COLO829 (cell line): Measurements from ENCODE around the gene SFXN3.

ENCODE experiments used
- DNase-seq: peaks from one replicate; pipeline ENCODE4 v3.0.0; 2012; ENCODE audit warnings: low spot score

Gene SFXN3

GRCh38 chr10:101075775-101076174, 44.7 kb downstream of the SFXN3 start:
- DNase-seq: no peak

- DNase-seq: no peak
Measured at GRCh38 chr10:101076630-101077029, 45.6 kb downstream of the SFXN3 start.

- DNase-seq: no peak
Measured at GRCh38 chr10:101079874-101080273, 48.8 kb downstream of the SFXN3 start.

- DNase-seq: peak; percentile 23
Measured at GRCh38 chr10:101080933-101081931, 50.2 kb downstream of the SFXN3 start.

GRCh38 chr10:101085846-101086245, 54.8 kb downstream of the SFXN3 start:
- peak; percentile 51 for DNase-seq

GRCh38 chr10:101087376-101087775, 56.3 kb downstream of the SFXN3 start:
- DNase-seq: no peak

GRCh38 chr10:101087965-101088364, 56.9 kb downstream of the SFXN3 start:
- DNase-seq: no peak

GRCh38 chr10:101089520-101090299, 58.7 kb downstream of the SFXN3 start:
- no peak for DNase-seq

- no peak for DNase-seq
Measured at GRCh38 chr10:101090597-101090996, 59.6 kb downstream of the SFXN3 start.
